RCC 7860 (cell line): ENCODE measurements around the gene NFATC2IP.
"Not testable (repeated sequence)": the region's sequence is repeated elsewhere in the genome, so short reads cannot be mapped to it uniquely, and the experiment has no call there.

ENCODE experiments used
- DNase-seq: peaks from one replicate; pipeline ENCODE4 v3.0.0-alpha.2; 2015; ENCODE audit warnings: low spot score
- FAIRE-seq: peaks from 2 replicates; lab custom pipeline; 2012; peaks lifted over from hg19 to GRCh38; lab: Jason Lieb, UNC

The NFATC2IP gene

DNA sequence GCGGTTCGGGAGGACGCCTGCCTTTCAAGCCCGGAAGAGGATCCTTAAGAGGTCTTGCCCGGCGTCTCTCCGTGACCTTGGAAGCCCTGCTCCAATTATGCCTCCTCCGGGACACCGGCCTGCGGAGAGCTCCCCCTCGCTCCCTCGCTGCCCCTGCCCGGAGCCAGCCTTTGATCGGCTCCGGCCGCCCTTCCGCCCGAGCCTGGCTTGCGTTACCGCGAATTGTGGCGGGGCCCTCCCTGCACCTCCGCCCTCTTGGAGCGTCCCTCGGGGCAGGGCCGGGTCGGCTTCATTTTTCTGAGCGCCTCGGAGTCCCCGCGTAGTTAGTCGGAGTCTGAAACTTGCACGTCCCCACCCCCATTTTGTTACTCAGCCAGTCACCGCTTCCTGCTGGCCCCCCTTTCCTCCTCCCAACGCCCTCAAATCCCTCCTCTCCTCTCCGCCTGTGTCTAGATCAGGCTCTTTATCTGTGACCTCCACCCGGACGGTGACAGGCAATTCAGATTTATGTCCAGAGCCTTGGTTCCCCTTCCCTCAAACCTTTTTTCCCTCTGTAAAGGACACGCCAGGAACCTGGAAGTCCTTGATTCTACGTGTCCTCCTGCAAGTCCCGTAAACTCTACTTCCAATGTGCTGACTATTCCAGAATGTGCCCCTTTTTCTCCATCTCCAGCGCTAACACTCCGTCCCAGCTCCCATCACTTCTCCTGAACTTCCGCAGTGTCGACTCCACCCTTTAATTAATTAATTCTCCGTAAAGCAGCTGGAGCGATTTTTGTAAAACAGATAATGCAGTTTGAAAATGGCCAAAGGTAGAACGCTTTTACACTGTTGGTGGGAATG lies 25.1 kb upstream of the NFATC2IP start:
- FAIRE-seq (no peak), DNase-seq (peak; percentile 63)

GRCh38 chr16:28926284-28926683 lies 24.5 kb upstream of the NFATC2IP start:
- FAIRE-seq = not testable (repeated sequence)

DNA sequence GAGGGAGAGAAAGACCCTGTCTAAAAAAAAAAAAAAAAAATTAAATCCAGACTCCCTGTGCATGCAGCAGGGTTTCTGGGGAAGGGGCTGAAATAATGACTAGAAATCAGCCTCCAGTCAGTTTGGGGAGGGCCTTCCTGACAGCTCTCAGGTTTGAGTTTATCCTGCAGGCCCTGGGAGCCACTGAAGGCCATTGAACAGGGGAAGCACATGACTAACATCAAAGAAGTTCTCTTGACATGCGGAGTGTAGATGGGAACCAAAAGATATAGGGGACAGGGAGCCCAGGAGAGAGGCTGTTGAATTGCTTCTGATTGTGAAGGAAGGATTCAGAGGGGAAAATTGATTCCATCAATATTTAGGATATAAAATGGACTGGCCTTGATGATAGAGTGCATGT lies 22.9 kb upstream of the NFATC2IP start:
- DNase-seq (no peak), FAIRE-seq (no peak)

More at GRCh38 chr16:28926284-28926683, 24.5 kb upstream of the NFATC2IP start:
- not testable (repeated sequence) for DNase-seq

DNA sequence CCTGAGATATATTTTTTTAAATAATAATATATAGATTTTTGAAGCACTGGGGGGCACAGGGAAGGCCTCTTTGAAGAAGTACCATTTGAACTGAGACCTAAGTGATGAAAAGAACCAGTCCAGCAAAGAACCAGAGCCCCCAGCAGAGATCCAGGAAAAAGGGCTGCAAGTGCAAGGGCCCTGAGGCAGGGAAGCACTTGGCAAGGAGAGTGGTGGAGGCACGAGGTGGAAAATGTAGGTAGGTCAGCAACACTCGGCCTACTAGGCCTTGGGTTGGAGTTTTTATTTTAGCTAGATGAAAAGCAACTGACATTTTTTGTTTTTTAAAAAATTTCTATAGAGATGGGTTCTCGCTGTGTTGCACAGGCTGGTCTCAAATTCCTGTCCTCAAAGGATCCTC lies 20.5 kb upstream of the NFATC2IP start:
- DNase-seq = no peak
- no peak for FAIRE-seq

GRCh38 chr16:28930652-28931051 lies 20.1 kb upstream of the NFATC2IP start:
- FAIRE-seq (no peak), DNase-seq (no peak)

- no peak for FAIRE-seq
These were observed 18.9 kb upstream of the NFATC2IP start, which contains the start of gene CD19 for GRCh38 chr16:28931801-28932225. CD19 (plus strand) TSS chr16:28931971; CDS start chr16:28932001, 30 bp downstream.

GRCh38 chr16:28932339-28933141 lies 18.2 kb upstream of the NFATC2IP start:
- DNase-seq (no peak), FAIRE-seq (no peak)

More at GRCh38 chr16:28931801-28932225, 18.9 kb upstream of the NFATC2IP start, which contains the start of gene CD19:
- DNase-seq = no peak

GRCh38 chr16:28933171-28933570 lies 17.6 kb upstream of the NFATC2IP start:
- no peak for FAIRE-seq
- DNase-seq = no peak

DNA sequence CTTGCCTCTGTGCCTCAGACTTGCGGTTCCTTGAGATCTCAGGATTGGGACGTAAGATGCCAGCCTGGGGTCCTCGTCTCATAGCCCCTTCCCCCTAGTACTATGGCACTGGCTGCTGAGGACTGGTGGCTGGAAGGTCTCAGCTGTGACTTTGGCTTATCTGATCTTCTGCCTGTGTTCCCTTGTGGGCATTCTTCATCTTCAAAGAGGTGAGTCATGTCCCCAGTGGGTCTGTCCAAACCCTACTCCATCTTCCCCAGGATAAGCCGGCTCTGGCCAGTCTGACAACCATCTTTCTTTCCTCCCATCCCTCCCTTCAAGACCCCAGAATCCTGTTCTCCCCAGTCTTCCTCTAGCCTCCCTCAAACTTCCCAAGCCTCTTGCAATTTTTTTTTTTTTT lies 15.4 kb upstream of the NFATC2IP start:
- no peak for DNase-seq
- FAIRE-seq = no peak

- FAIRE-seq = no peak
- no peak for DNase-seq
These were observed 14.6 kb upstream of the NFATC2IP start for GRCh38 chr16:28935924-28936783.

DNA sequence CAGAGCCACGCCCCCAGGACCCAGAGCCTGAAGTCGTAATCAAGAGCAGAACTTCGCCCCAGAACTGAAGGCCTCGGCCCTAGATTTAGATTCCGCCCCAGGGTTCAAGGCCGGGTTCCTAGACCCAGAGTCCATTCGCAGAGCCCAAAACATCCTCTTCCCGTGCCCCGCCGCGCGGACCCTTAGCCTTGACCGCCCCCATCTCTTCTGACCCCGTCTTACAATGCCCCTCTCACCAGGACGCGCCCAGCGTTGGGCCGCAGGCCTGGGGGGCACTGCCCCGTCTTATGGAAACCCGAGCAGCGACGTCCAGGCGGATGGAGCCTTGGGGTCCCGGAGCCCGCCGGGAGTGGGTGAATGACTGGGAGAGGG lies 14.0 kb upstream of the NFATC2IP start:
- FAIRE-seq (no peak), DNase-seq (no peak)

DNA sequence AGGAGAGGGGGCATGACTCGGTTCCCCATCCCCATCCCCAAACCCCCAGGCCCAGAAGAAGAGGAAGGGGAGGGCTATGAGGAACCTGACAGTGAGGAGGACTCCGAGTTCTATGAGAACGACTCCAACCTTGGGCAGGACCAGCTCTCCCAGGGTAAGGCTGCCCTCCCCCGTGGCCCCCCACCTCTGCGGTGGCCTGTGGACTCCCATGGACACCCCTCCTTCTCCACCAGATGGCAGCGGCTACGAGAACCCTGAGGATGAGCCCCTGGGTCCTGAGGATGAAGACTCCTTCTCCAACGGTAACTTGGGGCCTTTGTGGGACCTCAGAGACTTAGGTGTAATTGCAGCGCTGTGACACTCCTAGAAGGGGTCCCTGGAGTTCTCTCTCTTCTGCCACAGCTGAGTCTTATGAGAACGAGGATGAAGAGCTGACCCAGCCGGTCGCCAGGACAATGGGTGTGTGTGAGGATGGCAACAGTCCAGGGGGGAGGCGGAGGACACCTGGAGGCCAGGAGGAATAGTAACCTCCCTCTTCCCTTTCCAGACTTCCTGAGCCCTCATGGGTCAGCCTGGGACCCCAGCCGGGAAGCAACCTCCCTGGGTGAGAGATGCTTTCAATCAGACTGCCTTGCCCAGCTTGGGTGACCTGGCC lies 13.4 kb upstream of the NFATC2IP start:
- DNase-seq (no peak), FAIRE-seq (no peak)

GRCh38 chr16:28938721-28939120 lies 12.0 kb upstream of the NFATC2IP start:
- no peak for DNase-seq
- no peak for FAIRE-seq

DNA sequence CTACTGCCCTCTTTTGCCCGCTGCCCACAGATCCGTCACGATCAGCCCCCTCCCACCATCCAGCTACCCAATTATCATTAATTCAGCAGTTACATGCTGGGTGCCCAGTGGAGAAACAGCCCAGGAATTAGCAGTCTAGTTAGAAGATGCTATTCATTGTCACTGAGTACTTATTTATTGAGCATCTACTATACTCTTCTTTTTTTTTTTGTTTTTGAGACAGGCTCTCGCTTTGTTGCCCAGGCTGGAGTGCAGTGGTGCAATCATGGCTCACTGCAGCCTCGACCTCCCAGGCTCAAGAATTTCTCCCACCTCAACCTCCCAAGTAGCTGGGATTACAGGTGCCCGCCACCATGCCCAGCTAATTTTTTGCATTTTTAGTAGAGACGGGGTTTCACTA lies 10.9 kb upstream of the NFATC2IP start:
- not testable (repeated sequence) for DNase-seq, FAIRE-seq

- FAIRE-seq (no peak), DNase-seq (no peak)
These were observed 7.5 kb upstream of the NFATC2IP start for GRCh38 chr16:28943281-28943680.

DNA sequence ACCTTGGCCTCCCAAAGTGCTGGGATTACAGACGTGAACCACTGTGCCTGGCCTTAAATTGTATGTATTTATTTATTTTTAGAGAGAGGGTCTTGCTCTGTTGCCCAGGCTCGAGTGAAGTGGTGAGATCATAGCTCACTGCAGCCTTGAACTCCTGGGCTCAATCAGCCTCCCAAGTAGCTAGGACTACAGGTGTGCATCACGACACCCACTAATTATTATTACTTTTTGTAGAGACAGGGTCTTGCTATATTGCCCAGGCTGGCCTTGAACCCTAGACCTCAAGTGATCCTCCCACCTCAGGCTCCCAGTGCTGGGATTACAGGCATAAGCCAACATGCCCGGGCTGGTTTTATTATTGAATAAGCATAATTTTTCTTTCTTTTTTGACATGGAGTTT lies 4.1 kb upstream of the NFATC2IP start:
- FAIRE-seq = no peak
- no peak for DNase-seq

- FAIRE-seq = no peak
- no peak for DNase-seq
These were observed 740 bp downstream of the NFATC2IP start for GRCh38 chr16:28951410-28951943.

DNA sequence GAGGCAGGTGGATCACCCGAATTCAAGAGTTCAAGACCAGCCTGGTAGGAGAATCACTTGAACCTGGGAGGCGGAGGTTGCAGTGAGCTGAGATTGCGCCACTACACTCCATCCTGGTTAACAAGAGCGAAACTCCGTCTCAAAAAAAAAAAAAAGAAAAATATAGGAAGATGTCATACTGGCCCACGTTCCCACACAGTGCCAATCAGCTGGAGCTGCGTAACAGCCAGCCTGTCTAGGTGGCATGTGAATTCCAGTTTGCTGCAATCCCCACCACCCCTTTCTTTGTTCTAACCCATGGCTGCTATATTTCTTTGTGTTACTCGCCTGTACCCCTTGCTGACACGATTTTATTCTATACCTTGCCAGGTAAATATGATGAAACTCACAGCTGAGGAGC lies 7.5 kb downstream of the NFATC2IP start:
- no peak for DNase-seq
- FAIRE-seq = no peak

- FAIRE-seq (no peak), DNase-seq (no peak)
These were observed 8.1 kb downstream of the NFATC2IP start for GRCh38 chr16:28958836-28959235.

DNA sequence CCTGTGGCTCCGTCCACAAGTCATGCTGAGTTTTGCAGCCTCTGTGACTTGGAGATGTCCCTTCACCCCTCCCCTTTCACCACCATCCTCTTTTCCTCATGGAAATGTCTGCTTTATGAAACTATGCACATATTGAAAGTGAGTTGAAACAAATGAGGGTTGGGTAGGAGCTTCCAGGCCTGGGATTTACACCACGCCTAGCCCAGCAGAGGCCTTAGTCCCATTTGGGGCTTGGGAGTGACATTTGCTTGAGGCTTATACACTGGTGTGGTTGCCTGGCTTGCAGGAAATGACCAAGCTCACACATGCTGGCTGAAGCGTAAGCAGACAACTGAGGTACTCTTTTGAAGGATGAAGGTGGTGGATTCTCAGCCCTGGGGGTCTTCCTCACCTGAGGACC lies 13.3 kb downstream of the NFATC2IP start:
- FAIRE-seq (no peak), DNase-seq (no peak)
